ENCODE results near the gene LAMB3. TPM values are rescaled to one million over a fixed set of nuclear protein-coding genes. Genes with fewer than 3 reads are reported as not detected.
A peak's percentile ranks its signal among the peaks of the same experiment; 100 is the strongest.

Gene LAMB3
- total RNA-seq, 6 donors from 2014 or later: 26.2 to 146 (median 79.6) TPM

DNA sequence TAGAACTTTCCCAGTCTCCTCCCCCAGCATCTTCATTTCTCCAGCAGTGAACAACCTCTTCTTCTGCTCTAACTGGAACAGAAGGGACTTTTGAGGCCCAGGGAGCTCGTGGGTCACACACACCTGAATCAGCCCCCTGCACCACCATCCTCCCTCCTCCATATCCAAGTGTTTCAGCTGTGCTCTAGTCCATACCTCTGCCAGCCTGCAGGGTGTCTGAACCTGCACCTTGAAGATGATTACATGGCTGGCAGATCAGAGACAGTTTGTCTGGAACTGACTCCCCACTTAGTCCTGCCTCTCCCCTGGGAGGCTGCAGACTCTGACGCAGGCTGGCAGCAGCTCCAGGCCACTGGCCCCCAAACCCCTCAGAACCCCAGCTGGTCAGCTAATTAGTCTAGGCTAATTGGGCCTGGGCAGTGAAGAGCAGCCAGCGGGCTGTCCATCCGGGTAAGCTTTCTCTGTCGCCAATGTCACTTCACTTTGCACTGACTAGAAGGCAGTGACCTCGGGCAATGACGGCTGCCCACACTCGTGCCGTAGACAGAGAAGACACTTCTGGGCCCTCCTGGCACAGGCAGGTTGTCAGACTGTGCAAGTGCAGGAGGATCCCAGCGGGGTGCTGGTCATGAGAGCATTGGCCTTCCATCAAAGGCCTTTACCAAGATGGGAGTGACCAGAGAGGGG is 56.5 kb downstream of the LAMB3 start:
- H3K27me3 ChIP-seq: no peaks in the 10 kb centered on the region
- peak in 1 of 2 donors; percentile 24 for DNase-seq
- H3K4me1 ChIP-seq: no peaks in the 10 kb centered on the region
- 81 to 83% methylated on average over 4 to 9 of the region's 10 CpGs for WGBS, 2 donors
- H3K4me3 ChIP-seq: no peak overlapping the region
- TF ChIP-seq POLR2AphosphoS5 (IDR thresholded peaks at IDR 0.05): no peak
- H3K27ac ChIP-seq: no peak overlapping the region
- H3K36me3 ChIP-seq: no peaks in the 10 kb centered on the region
- no peaks in the 10 kb centered on the region for H3K9me3 ChIP-seq
- no peak for ATAC-seq (ENCODE audit: low FRiP score in 2 of 2)

DNA sequence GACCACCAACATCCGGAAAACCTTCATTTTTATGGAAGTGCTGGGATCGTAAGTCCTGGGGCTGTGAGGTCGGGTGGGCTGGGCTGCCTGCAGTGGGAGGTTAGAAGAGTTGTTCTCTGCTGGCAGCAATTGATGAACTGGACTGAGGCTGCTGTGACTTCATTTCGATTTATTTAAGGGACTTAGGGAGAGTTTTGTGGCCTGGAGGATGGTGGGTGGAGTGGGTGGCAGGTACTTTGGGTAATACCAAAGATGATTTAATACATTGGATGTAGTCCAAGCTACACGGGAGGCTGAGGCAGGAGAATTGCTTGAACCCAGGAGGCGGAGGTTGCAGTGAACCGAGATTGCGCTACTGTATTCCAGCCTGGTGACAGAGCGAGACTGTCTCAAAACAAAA is 57.2 kb downstream of the LAMB3 start:
- no peaks in the 10 kb centered on the region for H3K4me1 ChIP-seq
- 70 to 77% methylated on average over 9 of the region's 9 CpGs for WGBS, 2 donors
- TF ChIP-seq POLR2A (IDR thresholded peaks at IDR 0.05): no peak
- no peak for ATAC-seq (ENCODE audit: low FRiP score in 2 of 2)
- H3K27ac ChIP-seq: no peak overlapping the region
- no peaks in the 10 kb centered on the region for H3K9me3 ChIP-seq
- no peaks in the 10 kb centered on the region for H3K27me3 ChIP-seq
- no peak for DNase-seq
- no peak overlapping the region for H3K4me3 ChIP-seq
- H3K36me3 ChIP-seq: no peaks in the 10 kb centered on the region

- Histone ChIP-seq H3K27ac (no peak overlapping the region), H3K27me3 (no peaks in the 10 kb centered on the region), H3K36me3 (no peaks in the 10 kb centered on the region), H3K4me3 (no peak overlapping the region), H3K4me1 (no peaks in the 10 kb centered on the region), H3K9me3 (no peaks in the 10 kb centered on the region)
- 69 to 73% methylated on average over 1 of the region's 1 CpG for WGBS, 2 donors
- TF ChIP-seq EP300 (IDR thresholded peaks at IDR 0.05): no peak
- no peak for TF ChIP-seq POLR2AphosphoS5 (IDR thresholded peaks at IDR 0.05)
- no peak for TF ChIP-seq POLR2A (IDR thresholded peaks at IDR 0.05)
- TF ChIP-seq, protein P1, sequence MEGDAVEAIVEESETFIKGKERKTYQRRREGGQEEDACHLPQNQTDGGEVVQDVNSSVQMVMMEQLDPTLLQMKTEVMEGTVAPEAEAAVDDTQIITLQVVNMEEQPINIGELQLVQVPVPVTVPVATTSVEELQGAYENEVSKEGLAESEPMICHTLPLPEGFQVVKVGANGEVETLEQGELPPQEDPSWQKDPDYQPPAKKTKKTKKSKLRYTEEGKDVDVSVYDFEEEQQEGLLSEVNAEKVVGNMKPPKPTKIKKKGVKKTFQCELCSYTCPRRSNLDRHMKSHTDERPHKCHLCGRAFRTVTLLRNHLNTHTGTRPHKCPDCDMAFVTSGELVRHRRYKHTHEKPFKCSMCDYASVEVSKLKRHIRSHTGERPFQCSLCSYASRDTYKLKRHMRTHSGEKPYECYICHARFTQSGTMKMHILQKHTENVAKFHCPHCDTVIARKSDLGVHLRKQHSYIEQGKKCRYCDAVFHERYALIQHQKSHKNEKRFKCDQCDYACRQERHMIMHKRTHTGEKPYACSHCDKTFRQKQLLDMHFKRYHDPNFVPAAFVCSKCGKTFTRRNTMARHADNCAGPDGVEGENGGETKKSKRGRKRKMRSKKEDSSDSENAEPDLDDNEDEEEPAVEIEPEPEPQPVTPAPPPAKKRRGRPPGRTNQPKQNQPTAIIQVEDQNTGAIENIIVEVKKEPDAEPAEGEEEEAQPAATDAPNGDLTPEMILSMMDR (IDR thresholded peaks at IDR 0.05): no peak
- ATAC-seq (ENCODE audit: low FRiP score in 2 of 2): no peak
- DNase-seq: no peak
Observed at GRCh38 chr1:209594440-209594839, 57.8 kb downstream of the LAMB3 start.

- no peak for DNase-seq
- TF ChIP-seq, protein P1 (IDR thresholded peaks at IDR 0.05): no peak
- TF ChIP-seq POLR2A (IDR thresholded peaks at IDR 0.05) (no peak), POLR2AphosphoS5 (IDR thresholded peaks at IDR 0.05) (no peak), EP300 (IDR thresholded peaks at IDR 0.05) (no peak)
- no peak for ATAC-seq (ENCODE audit: low FRiP score in 2 of 2)
- Histone ChIP-seq H3K27ac (no peak overlapping the region), H3K9me3 (no peaks in the 10 kb centered on the region), H3K36me3 (no peaks in the 10 kb centered on the region), H3K27me3 (no peaks in the 10 kb centered on the region), H3K4me3 (no peak overlapping the region), H3K4me1 (no peaks in the 10 kb centered on the region)
- 43 to 44% methylated on average over 2 of the region's 2 CpGs for WGBS, 2 donors
Observed at GRCh38 chr1:209593747-209594146, 58.5 kb downstream of the LAMB3 start.

DNA sequence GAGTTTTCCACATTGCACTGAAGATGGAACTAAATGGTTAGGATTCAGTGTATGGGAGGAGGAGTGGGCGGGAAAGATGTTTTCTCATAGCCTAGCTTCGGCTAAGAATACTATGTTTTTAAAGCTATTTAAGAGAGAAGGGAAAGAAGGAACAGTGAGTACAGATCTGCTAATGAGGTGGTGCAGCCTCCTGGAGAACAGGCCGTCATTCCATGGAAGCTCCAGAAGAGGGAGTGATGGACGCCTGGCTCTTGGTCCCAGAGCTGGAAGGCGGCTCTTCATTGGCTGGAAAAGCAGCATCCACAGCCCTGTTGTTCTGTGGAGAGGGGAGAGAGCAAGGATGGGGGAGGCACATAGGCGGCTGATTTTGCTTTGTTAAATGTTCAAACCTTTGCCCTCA is 61.8 kb downstream of the LAMB3 start:
- H3K4me1 ChIP-seq: peaks cover 0 to 9% (median 6%) of the 10 kb centered on the region in 4 donors
- no peak overlapping the region for H3K4me3 ChIP-seq
- no peak overlapping the region for H3K27ac ChIP-seq
- H3K36me3 ChIP-seq: no peaks in the 10 kb centered on the region
- ATAC-seq (ENCODE audit: low FRiP score in 2 of 2) (peak in 1 of 2 donors; percentile 63), DNase-seq (no peak)
- 56 to 61% methylated on average over 6 of the region's 6 CpGs for WGBS, 2 donors
- H3K27me3 ChIP-seq: peaks cover 0 to 5% (median under 1%) of the 10 kb centered on the region in 4 donors
- TF ChIP-seq, protein P1 (IDR thresholded peaks at IDR 0.05): peak in 3 of 6 experiments; percentile 4 to 16 (median 7)
- no peak for TF ChIP-seq POLR2AphosphoS5 (IDR thresholded peaks at IDR 0.05)
- no peaks in the 10 kb centered on the region for H3K9me3 ChIP-seq

- TF ChIP-seq POLR2AphosphoS5 (IDR thresholded peaks at IDR 0.05): no peak
- TF ChIP-seq, protein P1 (IDR thresholded peaks at IDR 0.05): no peak
- TF ChIP-seq POLR2A (IDR thresholded peaks at IDR 0.05): no peak
- TF ChIP-seq EP300 (IDR thresholded peaks at IDR 0.05): no peak
- no peaks in the 10 kb centered on the region for H3K9me3 ChIP-seq
- peaks cover 0 to 6% (median 1%) of the 10 kb centered on the region in 4 donors for H3K27me3 ChIP-seq
- peaks cover 0 to 10% (median 7%) of the 10 kb centered on the region in 4 donors for H3K4me1 ChIP-seq
- H3K36me3 ChIP-seq: no peaks in the 10 kb centered on the region
- WGBS, 2 donors: 75 to 82% methylated on average over 6 of the region's 6 CpGs
- H3K4me3 ChIP-seq: no peak overlapping the region
- H3K27ac ChIP-seq: no peak overlapping the region
- ATAC-seq (ENCODE audit: low FRiP score in 2 of 2) (no peak), DNase-seq (no peak)
Observed at GRCh38 chr1:209589863-209590262, 62.4 kb downstream of the LAMB3 start.

Measured in upper lobe of left lung (tissue), 6 donors.